Mesenteric fat pad (tissue), 1 donor: ENCODE results near the gene ORAI3. TPM values are rescaled to one million over a fixed set of nuclear protein-coding genes. Genes with fewer than 3 reads are reported as not detected.

Source experiments
- DNase-seq: peaks from one replicate; pipeline ENCODE4 v3.0.0-alpha.2; 2020; ENCODE audit warnings: low spot score
- long read RNA-seq: library from polyadenylated mRNA; unstranded; transcript quantifications from one replicate; pipeline ENCODE4 v2.0.0, GENCODE V29; 2020
- total RNA-seq: library from RNA; stranded (reverse); fragmentation: NEBNext Ultra II Directional; extraction: Animal tissue kit (Norgen Biotek cat#: 25700); gene quantifications from one replicate; pipeline ENCODE4 v1.2.1, GENCODE V29; 2021
- donor health status: DM: yes; HTN: yes; CAD: no.

The ORAI3 gene
- 17.9 TPM for total RNA-seq
- long read RNA-seq, transcript ORAI3-201 (2 exons, 2,206 nt), result major isoform, 11 of 22 reads
- long read RNA-seq, partial matches to known transcripts, result 10 of 22 reads
- long read RNA-seq, other reads (novel, unspliced or antisense), result 1 of 22 reads

DNA sequence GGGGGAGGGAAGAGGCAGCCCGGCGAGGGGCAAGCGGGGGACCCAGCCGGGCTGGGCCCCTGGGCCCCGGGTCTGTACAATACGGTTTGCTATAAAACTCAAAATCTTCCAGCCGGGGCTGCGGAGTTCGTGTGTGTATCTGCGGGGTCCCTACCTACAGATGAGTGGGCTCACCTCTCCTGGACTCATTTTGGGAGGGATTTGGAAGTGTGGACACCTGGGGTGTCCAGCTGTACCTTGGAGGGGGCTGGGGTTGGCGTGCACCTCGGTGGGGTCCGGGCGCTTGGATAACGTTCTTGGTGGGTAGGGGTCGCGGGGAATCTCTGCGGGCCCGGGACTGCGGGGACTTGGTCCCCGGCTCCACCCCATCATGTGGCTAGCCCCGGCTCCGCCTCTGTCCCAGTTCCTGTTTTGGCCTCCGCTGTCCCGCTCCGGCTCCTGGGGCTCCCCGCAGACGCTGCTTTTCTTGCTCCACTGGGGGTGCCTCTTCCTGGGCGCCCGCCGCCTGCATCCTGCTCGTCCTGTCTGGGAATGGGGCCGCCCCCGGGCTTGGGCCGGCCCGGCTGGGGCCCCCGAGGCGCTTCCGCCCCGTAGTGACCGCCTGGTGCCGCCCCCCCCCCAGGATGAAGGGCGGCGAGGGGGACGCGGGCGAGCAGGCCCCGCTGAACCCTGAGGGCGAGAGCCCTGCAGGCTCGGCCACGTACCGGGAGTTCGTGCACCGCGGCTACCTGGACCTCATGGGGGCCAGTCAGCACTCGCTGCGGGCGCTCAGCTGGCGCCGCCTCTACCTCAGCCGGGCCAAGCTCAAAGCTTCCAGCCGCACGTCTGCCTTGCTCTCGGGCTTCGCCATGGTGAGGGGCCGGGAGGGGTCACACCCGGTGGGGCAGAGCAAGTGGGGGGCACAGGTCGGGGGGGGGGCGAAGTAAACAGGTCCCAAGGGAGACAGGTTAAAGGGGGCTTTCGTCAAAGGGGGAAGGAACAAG lies at the start of gene ORAI3:
ORAI3 (plus strand) TSS at position 402 of the 983 bp plus-strand sequence; CDS start at position 624, 222 bp downstream.
- no peak for DNase-seq

DNA sequence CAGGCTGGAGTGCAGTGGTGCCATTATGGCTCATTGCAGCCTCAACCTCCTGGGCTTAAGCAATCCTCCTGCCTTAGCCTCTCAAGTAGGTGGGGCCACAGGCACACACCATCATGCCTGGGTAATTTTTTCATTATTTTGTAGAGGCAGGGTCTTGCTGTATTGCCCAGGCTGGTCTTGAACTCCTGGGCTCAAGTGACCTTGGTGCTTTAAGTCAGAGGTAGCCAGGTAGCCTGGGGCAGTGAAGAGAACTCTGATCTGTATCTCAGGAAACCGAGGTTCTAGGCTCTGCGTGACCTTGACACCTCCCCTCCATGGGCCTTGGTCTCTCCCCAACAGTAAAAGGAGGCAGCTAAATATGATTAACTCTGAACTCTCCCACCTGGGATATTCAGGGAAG lies 49.1 kb upstream of the ORAI3 start:
- no peak for DNase-seq

DNA sequence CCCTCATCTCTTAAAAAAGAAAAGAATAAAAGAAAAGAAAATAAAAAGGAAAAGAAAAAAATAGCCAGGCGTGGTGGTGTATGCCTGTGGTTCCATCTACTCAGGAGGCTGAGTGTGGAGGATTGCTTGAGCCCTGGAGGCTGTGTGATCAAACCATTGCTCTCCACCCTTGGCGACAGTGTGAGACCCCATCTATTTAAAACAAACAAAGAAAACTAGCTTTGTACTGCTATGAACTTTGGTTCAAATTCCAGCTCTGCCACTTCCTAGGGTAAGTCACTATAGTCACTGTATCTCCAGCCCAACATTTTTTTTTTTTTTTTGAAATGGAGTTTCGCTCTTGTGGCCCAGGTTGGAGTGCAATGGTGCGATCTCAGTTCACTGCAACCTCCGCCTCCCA lies 48.3 kb upstream of the ORAI3 start:
- DNase-seq, result no peak

GRCh38 chr16:30901201-30902028 lies 47.5 kb upstream of the ORAI3 start:
- no peak for DNase-seq

DNA sequence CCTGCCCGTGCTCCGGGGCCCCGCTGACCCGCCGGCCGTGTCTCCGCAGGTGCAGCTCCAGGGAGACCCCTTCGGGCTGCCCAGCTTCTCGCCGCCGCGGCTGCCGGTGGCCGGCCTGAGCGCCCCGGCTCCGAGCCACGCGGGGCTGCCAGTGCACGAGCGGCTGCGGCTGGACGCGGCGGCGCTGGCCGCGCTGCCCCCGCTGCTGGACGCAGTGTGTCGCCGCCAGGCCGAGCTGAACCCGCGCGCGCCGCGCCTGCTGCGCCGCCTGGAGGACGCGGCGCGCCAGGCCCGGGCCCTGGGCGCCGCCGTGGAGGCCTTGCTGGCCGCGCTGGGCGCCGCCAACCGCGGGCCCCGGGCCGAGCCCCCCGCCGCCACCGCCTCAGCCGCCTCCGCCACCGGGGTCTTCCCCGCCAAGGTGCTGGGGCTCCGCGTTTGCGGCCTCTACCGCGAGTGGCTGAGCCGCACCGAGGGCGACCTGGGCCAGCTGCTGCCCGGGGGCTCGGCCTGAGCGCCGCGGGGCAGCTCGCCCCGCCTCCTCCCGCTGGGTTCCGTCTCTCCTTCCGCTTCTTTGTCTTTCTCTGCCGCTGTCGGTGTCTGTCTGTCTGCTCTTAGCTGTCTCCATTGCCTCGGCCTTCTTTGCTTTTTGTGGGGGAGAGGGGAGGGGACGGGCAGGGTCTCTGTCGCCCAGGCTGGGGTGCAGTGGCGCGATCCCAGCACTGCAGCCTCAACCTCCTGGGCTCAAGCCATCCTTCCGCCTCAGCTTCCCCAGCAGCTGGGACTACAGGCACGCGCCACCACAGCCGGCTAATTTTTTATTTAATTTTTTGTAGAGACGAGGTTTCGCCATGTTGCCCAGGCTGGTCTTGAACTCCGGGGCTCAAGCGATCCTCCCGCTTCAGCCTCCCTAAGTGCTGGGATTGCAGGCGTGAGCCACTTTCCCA lies 46.6 kb upstream of the ORAI3 start:
- DNase-seq, result peak; percentile 91

- DNase-seq, result no peak
Observed at GRCh38 chr16:30903002-30903401, 45.9 kb upstream of the ORAI3 start.

DNA sequence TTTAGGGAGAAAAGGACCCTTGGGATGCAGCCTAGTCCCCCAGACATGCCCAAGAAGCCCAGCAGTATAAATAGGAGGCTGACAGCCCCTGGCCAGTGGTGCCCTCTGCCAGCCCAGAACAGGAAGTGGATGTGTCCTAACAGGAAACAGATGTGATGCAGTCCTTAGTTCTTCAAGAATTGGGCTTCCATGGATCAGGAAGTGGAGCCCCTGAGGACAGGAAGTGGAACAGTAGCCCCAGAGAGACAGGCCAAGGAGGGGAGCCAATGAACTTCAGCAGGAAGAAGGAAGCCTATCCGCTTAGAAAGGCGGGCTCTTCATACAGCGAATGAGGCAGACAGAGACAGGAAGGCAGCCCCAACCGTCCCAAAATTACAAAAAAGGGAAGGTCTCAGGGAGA lies 45.3 kb upstream of the ORAI3 start:
- DNase-seq, result no peak

DNA sequence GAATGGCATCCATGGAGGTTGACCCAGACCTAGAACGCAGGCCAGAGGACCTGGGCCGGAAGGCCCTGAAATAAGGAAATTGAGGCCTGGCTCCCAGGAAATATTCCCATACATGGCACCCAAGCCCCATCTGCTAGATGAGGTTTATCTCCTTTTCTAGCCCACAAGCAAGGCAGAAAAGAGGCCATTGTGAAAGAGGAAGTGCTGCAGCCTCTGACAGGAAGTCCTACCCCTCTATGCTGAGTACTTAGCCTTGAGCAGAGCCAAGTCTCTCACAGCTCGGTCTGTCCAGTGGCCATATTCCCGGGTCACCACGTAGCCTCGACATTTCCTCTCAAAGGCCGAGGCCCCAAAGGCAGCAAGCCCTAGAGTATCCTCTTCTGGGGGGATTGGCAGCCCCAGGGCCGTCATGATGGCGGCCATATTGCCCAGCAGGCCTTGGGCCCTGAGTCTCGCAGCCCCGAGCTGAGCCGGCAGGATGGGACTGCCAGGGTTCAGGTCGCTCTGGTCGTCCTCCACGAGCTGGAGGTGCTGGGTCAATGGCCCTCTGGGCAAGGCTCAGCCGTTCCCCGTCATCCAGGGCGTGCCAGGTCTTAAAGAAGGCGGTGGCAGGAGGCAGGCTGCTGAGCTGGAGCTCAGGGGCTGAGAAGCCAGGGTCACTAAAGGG lies 44.6 kb upstream of the ORAI3 start:
- DNase-seq, result no peak

GRCh38 chr16:30907064-30907463 lies 41.8 kb upstream of the ORAI3 start:
- no peak for DNase-seq

GRCh38 chr16:30910427-30911029 lies 38.3 kb upstream of the ORAI3 start:
- DNase-seq, result no peak

- DNase-seq, result no peak
Observed at GRCh38 chr16:30912794-30913412, 36.0 kb upstream of the ORAI3 start.

DNA sequence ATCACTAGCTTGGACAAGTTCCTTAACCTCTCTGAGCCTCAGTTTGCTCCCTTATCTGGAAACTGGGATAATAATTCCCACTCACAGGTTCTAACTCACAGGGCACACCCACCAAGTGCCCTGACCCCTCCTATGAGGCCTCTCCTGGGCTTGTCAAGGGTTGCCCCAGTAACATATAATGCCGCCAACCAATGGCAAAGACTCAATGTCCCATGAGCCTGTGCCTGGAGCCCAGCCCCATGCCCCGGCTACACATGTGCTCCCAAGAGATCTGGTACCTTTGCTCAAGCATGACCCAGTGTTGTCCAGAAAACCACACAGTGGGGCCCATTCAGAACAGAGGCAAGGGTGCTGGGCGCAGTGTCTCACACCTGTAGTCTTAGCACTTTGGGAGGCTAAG lies 34.0 kb upstream of the ORAI3 start:
- no peak for DNase-seq

GRCh38 chr16:30918614-30919013 lies 30.3 kb upstream of the ORAI3 start:
- DNase-seq, result no peak

DNA sequence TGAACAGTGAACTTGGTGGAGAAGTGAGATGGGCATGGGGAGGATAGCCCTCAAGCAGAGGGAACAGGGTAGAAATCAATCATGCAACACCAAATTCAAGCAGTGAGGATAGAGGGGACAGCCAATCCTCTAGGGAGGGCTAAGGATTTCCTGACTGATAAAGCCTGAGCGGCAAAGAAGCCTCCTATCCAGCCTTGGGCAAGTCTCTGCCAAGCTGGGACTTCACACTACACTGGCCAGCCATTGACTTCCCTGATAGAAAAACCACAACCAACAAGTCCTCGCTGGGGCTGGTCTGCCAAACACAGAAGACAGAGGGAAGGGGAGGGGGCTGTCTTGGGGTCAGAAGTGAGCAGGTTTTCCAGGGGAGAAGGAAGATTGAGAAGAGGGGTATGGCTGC lies 28.0 kb upstream of the ORAI3 start:
- no peak for DNase-seq

DNA sequence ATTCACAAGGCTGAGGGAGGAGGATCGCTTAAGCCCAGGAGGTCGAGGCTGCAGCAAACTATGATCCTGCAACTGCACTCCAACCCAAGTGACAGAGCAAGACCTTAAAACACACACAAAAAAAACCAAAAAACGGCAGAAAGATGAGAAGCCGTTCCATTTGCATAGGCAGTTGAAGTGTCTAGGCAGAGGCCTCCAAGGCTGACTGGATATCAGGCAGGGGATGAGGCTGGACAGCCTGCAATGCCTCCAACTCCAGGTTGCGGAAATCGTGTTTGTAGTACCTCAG lies 27.5 kb upstream of the ORAI3 start:
- DNase-seq, result no peak

- DNase-seq, result peak; percentile 94
Observed at GRCh38 chr16:30921748-30922419, 27.0 kb upstream of the ORAI3 start.

GRCh38 chr16:30922420-30922959 lies 26.4 kb upstream of the ORAI3 start:
- peak; percentile 100 for DNase-seq

GRCh38 chr16:30922960-30923535 lies 25.8 kb upstream of the ORAI3 start:
- peak; percentile 99 for DNase-seq
